ENCODE measurements around the gene ACO2. TPM values are rescaled to one million over a fixed set of nuclear protein-coding genes. Genes with fewer than 3 reads are reported as not detected.

The ACO2 gene
- total RNA-seq, 1 experiment from 2014 or later: 66.6 TPM

- Mint-ChIP-seq H3K9me3 (no peaks in the 10 kb centered on the region), H3K4me3 (no peak overlapping the region), H3K27ac (peak overlapping the region in 1 of 3 experiments; percentile 74; a peak in 1 of 7 replicates), H3K27me3 (ENCODE audit: low read depth) (peaks cover 2% of the 10 kb centered on the region; the same call in 1 of the 2 replicates), H3K4me1 (peaks cover 3 to 4% of the 10 kb centered on the region in 2 experiments; a peak in 2 of 4 replicates), H3K36me3 (ENCODE audit: insufficient read depth in 1 of 3, low read depth in 3 of 3) (no peaks in the 10 kb centered on the region; a peak in 1 of 7 replicates)
- Histone ChIP-seq H2BK120ac (ENCODE audit: low read depth, low read length, poor library complexity, severe bottlenecking) (no peak overlapping the region), H3K9ac (ENCODE audit: extremely low read depth, insufficient read length, low read length) (no peak overlapping the region), H3T11ph (ENCODE audit: low read length) (no peak overlapping the region), H3K56ac (ENCODE audit: insufficient read length, low read depth, low read length) (no peak overlapping the region), H3K23ac (ENCODE audit: insufficient read length, low read depth, low read length) (no peak overlapping the region), H3K18ac (ENCODE audit: insufficient read length, low read depth, low read length) (no peak overlapping the region), H4K5ac (ENCODE audit: insufficient read length, low read depth, low read length) (no peak overlapping the region), H2BK15ac (ENCODE audit: low read depth, low read length) (no peak overlapping the region), H2AK5ac (ENCODE audit: insufficient read length, low read length) (no peak overlapping the region), H4K8ac (replicated peaks; ENCODE audit: insufficient read length, low read depth, low read length) (no peak overlapping the region), H3K27me3 (ENCODE audit: insufficient read depth, low read length) (no peaks in the 10 kb centered on the region), H3K4me2 (ENCODE audit: insufficient read depth, insufficient read length, low read length) (no peak overlapping the region), H3K9me3 (ENCODE audit: control insufficient read depth, low read depth, low read length) (no peaks in the 10 kb centered on the region), H3K79me2 (ENCODE audit: insufficient read depth, low read length) (no peaks in the 10 kb centered on the region), H4K91ac (ENCODE audit: insufficient read length, low read depth, low read length) (no peak overlapping the region), H2BK20ac (ENCODE audit: low read depth, low read length, poor library complexity, severe bottlenecking) (no peak overlapping the region), H4K20me1 (ENCODE audit: control insufficient read depth, insufficient read depth, insufficient read length) (no peaks in the 10 kb centered on the region), H2AFZ (ENCODE audit: low read length) (no peak overlapping the region), H3K4ac (ENCODE audit: low read depth, low read length) (no peak overlapping the region), H3K27ac (ENCODE audit: insufficient read length, low read depth, low read length) (no peak overlapping the region), H3K4me1 (ENCODE audit: insufficient read depth, low read length) (no peaks in the 10 kb centered on the region), H3K23me2 (ENCODE audit: insufficient read length, low read depth, low read length, poor library complexity, severe bottlenecking) (no peaks in the 10 kb centered on the region), H3K79me1 (ENCODE audit: insufficient read depth, low read depth, low read length, poor library complexity, severe bottlenecking) (no peaks in the 10 kb centered on the region), H2BK5ac (ENCODE audit: insufficient read length, low read length) (no peak overlapping the region), H2BK12ac (ENCODE audit: insufficient read length, low read depth, low read length) (no peak overlapping the region), H3K14ac (ENCODE audit: insufficient read depth, low read length) (no peak overlapping the region)
- TF ChIP-seq CTCF (conservative IDR thresholded peaks at IDR 0.05): no peak
- no CpG with 5 or more reads among the region's 3 CpGs for WGBS (ENCODE audit: extremely low coverage, insufficient read length, low lambda C conversion rate)
- no peak for DNase-seq
These were observed 101.3 kb downstream of the ACO2 start for GRCh38 chr22:41570221-41570620.

All from H9 (cell line).